Neural progenitor cell (in vitro differentiated cells): ENCODE results near the gene KIF16B. TPM values are rescaled to one million over a fixed set of nuclear protein-coding genes. Genes with fewer than 3 reads are reported as not detected.

Experiments used
- DNase-seq: peaks from one replicate; pipeline ENCODE4 v3.0.0-alpha.2; 2016; ENCODE audit warnings: low spot score
- H2AFZ ChIP-seq: fragments of 200-600 bp; sonication (generic); replicated peaks from 2 replicates; pipeline ENCODE4 v1.6.1; 2016; ENCODE audit warnings: antibody characterized with exemption
- H3F3A ChIP-seq: fragments of 200-600 bp; sonication (generic); 2 replicates; pipeline ENCODE4 v1.6.1; 2016; ENCODE audit warnings: antibody characterized with exemption, low read depth
- H3K27ac ChIP-seq: fragments of 200-600 bp; sonication (generic); 2 replicates; pipeline ENCODE4 v1.5.1; 2016; ENCODE audit warnings: mild to moderate bottlenecking
- H3K27me3 ChIP-seq: fragments of 200-600 bp; sonication (generic); 2 replicates; pipeline ENCODE4 v1.6.1; 2016; ENCODE audit warnings: mild to moderate bottlenecking, moderate library complexity
- H3K36me3 ChIP-seq: fragments of 200-600 bp; sonication (generic); 2 replicates; pipeline ENCODE4 v1.5.1; 2016
- H3K4me1 ChIP-seq: fragments of 200-600 bp; sonication (generic); 2 replicates; pipeline ENCODE4 v1.6.1; 2016; ENCODE audit warnings: mixed run types
- H3K4me2 ChIP-seq: fragments of 200-600 bp; sonication (generic); 2 replicates; pipeline ENCODE4 v1.6.1; 2016
- H3K4me3 ChIP-seq: fragments of 200-600 bp; sonication (generic); 2 replicates; pipeline ENCODE4 v1.5.1; 2016
- H3K79me2 ChIP-seq: fragments of 200-600 bp; sonication (generic); 2 replicates; pipeline ENCODE4 v1.6.1; 2016; ENCODE audit warnings: low read depth
- H3K9ac ChIP-seq: fragments of 200-600 bp; sonication (generic); 2 replicates; pipeline ENCODE4 v1.6.1; 2016
- H3K9me3 ChIP-seq: fragments of 200-600 bp; sonication (generic); 2 replicates; pipeline ENCODE4 v1.5.1; 2016; ENCODE audit warnings: low read depth
- H4K20me1 ChIP-seq: fragments of 200-600 bp; sonication (generic); 2 replicates; pipeline ENCODE4 v1.6.1; 2016; ENCODE audit warnings: low read depth
- H3K27ac Mint-ChIP-seq: 3 replicates; pipeline ENCODE4 v1.8.0; 2021; ENCODE audit warnings: mixed read lengths
- H3K27me3 Mint-ChIP-seq: 2 replicates; pipeline ENCODE4 v1.8.0; 2022; ENCODE audit warnings: low read depth, mild to moderate bottlenecking, inconsistent platforms, moderate library complexity, mixed read lengths; ENCODE audit not compliant: insufficient read depth
- H3K36me3 Mint-ChIP-seq: 3 replicates; pipeline ENCODE4 v1.8.0; 2021; ENCODE audit warnings: mixed read lengths
- H3K4me1 Mint-ChIP-seq: 3 replicates; pipeline ENCODE4 v1.8.0; 2021; ENCODE audit warnings: mixed read lengths
- H3K4me3 Mint-ChIP-seq: 3 replicates; pipeline ENCODE4 v1.8.0; 2021; ENCODE audit warnings: mild to moderate bottlenecking, moderate library complexity, mixed read lengths
- H3K9me3 Mint-ChIP-seq: 3 replicates; pipeline ENCODE4 v1.8.0; 2020; ENCODE audit warnings: mixed read lengths
- EZH2 ChIP-seq: fragments of 200-600 bp; sonication (generic); IDR thresholded peaks from 2 replicates; pipeline ENCODE4 v1.6.1; 2017; ENCODE audit warnings: antibody characterized with exemption, mild to moderate bottlenecking, moderate library complexity
- EZH2phosphoT487 ChIP-seq: fragments of 200-600 bp; sonication (generic); IDR thresholded peaks from 2 replicates; pipeline ENCODE4 v1.6.1; 2017; ENCODE audit warnings: antibody characterized with exemption
- total RNA-seq: library from RNA; depleted of rRNA; stranded (reverse); fragments of >200 nt; gene quantifications from 2 replicates; pipeline ENCODE4 v1.2.3, GENCODE V29; 2015; ENCODE audit warnings: low replicate concordance
- TF ChIP-seq, protein P1 (sequence below): fragments of 200-600 bp; sonication (generic); IDR thresholded peaks from 2 replicates; pipeline ENCODE4 v1.5.1; 2017; ENCODE audit warnings: antibody characterized with exemption, mild to moderate bottlenecking

The KIF16B gene
- total RNA-seq, 1 donor from 2014 or later = 15.5 TPM

DNA sequence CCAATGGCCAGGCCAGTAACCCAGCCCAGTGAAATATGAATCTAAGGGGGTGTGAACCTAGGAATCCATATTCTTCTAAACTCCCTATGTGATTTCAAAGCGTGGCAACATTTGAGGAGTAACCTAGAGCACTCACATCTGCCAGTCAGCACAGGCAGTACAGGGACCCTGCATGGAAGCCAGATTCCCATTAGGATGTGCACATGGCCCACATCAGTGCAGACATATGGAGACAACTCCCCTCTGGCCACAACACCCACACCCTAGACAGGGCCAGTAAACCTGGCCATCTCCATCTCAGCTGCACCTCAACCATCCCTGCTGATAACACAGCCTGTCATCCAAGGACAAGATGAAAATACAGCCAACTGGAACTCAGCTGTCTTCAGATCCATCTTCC is 56.5 kb downstream of the KIF16B start:
- Histone ChIP-seq H3K27ac (no peak overlapping the region), H3F3A (no peaks in the 10 kb centered on the region), H3K4me3 (no peak overlapping the region), H3K4me2 (no peak overlapping the region), H3K36me3 (no peaks in the 10 kb centered on the region), H3K4me1 (peaks cover 9% of the 10 kb centered on the region), H4K20me1 (no peaks in the 10 kb centered on the region), H3K9me3 (no peaks in the 10 kb centered on the region), H3K9ac (no peak overlapping the region), H3K27me3 (no peaks in the 10 kb centered on the region), H3K79me2 (no peaks in the 10 kb centered on the region), H2AFZ (no peak overlapping the region)
- no peak for TF ChIP-seq EZH2
- no peak for TF ChIP-seq EZH2phosphoT487
- TF ChIP-seq, protein P1, sequence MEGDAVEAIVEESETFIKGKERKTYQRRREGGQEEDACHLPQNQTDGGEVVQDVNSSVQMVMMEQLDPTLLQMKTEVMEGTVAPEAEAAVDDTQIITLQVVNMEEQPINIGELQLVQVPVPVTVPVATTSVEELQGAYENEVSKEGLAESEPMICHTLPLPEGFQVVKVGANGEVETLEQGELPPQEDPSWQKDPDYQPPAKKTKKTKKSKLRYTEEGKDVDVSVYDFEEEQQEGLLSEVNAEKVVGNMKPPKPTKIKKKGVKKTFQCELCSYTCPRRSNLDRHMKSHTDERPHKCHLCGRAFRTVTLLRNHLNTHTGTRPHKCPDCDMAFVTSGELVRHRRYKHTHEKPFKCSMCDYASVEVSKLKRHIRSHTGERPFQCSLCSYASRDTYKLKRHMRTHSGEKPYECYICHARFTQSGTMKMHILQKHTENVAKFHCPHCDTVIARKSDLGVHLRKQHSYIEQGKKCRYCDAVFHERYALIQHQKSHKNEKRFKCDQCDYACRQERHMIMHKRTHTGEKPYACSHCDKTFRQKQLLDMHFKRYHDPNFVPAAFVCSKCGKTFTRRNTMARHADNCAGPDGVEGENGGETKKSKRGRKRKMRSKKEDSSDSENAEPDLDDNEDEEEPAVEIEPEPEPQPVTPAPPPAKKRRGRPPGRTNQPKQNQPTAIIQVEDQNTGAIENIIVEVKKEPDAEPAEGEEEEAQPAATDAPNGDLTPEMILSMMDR = no peak
- DNase-seq = no peak
- Mint-ChIP-seq H3K4me3 (no peak overlapping the region), H3K4me1 (peaks cover 12% of the 10 kb centered on the region), H3K9me3 (peaks cover 3% of the 10 kb centered on the region), H3K27ac (no peak overlapping the region), H3K27me3 (peaks cover 2% of the 10 kb centered on the region), H3K36me3 (peaks cover 7% of the 10 kb centered on the region)

DNA sequence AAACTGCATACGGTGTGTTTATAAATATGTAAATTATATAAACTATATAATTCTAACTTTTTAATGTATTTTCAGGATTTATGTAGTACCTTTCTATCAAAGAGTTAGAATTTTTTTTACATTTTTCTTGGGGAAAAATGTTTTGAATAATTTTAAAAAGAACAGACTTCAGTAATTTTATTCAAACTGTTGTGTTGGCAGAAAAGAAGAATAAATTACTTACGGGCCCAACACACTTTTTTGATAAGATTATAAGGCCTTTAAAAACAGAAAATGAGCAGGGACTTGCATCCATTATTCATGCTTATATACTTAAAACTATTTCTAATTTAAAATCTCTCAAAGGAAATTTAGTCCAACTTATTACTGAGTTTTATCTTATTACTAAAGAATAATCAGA is 58.2 kb downstream of the KIF16B start:
- Mint-ChIP-seq H3K4me3 (no peak overlapping the region), H3K9me3 (no peaks in the 10 kb centered on the region), H3K27me3 (peaks cover 2% of the 10 kb centered on the region), H3K4me1 (peaks cover 12% of the 10 kb centered on the region), H3K36me3 (peaks cover 6% of the 10 kb centered on the region), H3K27ac (no peak overlapping the region)
- Histone ChIP-seq H3F3A (no peaks in the 10 kb centered on the region), H2AFZ (no peak overlapping the region), H3K4me3 (no peak overlapping the region), H3K4me1 (no peaks in the 10 kb centered on the region), H3K9ac (no peak overlapping the region), H3K79me2 (no peaks in the 10 kb centered on the region), H4K20me1 (no peaks in the 10 kb centered on the region), H3K36me3 (no peaks in the 10 kb centered on the region), H3K27me3 (no peaks in the 10 kb centered on the region), H3K4me2 (no peak overlapping the region), H3K9me3 (no peaks in the 10 kb centered on the region), H3K27ac (no peak overlapping the region)
- TF ChIP-seq EZH2 (no peak), EZH2phosphoT487 (no peak)
- TF ChIP-seq, protein P1 = no peak
- DNase-seq = no peak

DNA sequence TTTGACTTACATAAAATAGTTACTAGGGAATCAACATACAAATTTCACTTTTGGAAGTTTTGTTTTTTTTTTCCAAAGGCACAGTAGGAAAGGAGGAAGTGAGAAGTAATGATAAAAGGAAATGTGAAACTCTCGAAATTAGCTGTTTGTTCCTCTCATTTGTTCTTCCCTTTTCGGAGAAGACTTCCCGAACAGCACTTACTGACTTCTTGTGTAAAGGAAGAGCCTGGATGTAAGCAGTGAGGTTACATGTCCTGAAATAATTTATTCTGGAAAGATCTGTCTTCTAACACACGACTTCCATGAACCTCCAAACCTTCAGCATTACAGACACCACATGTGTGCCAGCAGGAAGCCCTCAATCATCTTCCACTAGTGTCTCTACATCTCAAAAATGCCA is 59.1 kb downstream of the KIF16B start:
- Histone ChIP-seq H3K9me3 (no peaks in the 10 kb centered on the region), H3K4me2 (no peak overlapping the region), H3K9ac (no peak overlapping the region), H3K27me3 (no peaks in the 10 kb centered on the region), H4K20me1 (no peaks in the 10 kb centered on the region), H3K79me2 (no peaks in the 10 kb centered on the region), H3F3A (no peaks in the 10 kb centered on the region), H3K36me3 (no peaks in the 10 kb centered on the region), H3K27ac (no peak overlapping the region), H3K4me1 (no peaks in the 10 kb centered on the region), H3K4me3 (no peak overlapping the region), H2AFZ (no peak overlapping the region)
- no peak for DNase-seq
- no peaks in the 10 kb centered on the region for H3K27me3 Mint-ChIP-seq
- TF ChIP-seq EZH2phosphoT487 (no peak), EZH2 (no peak)
- H3K36me3 Mint-ChIP-seq = peaks cover 6% of the 10 kb centered on the region
- peaks cover 4% of the 10 kb centered on the region for H3K4me1 Mint-ChIP-seq
- no peaks in the 10 kb centered on the region for H3K9me3 Mint-ChIP-seq
- H3K4me3 Mint-ChIP-seq = no peak overlapping the region
- H3K27ac Mint-ChIP-seq = no peak overlapping the region

DNA sequence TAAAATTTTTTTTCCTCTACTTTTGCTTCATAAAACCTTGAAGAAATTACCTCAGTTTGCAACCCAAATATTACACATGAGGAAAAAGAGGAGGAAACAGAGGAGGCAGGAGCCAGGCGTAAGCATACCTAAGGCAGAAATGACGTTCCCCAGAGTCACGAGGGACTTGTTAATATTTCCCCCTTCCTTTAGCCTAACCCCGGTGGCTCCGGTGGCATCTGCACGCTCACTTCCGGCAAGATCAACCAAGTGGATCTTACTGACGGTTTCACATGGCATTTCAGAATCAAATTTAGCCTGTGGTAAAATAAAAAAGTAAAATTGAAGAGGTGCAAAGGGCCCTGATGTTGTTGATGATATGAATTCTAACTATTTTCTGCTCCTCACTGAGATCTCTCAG is 67.4 kb downstream of the KIF16B start:
- H3K4me1 Mint-ChIP-seq = peaks cover 4% of the 10 kb centered on the region

More for the DNA sequence above, 67.4 kb downstream of the KIF16B start:
- H3K36me3 ChIP-seq = no peaks in the 10 kb centered on the region
- Mint-ChIP-seq H3K27ac (no peak overlapping the region), H3K9me3 (no peaks in the 10 kb centered on the region), H3K27me3 (no peaks in the 10 kb centered on the region), H3K36me3 (peaks cover 20% of the 10 kb centered on the region), H3K4me3 (no peak overlapping the region)
- DNase-seq = no peak
- no peak overlapping the region for H3K9ac ChIP-seq
- H2AFZ ChIP-seq = no peak overlapping the region
- TF ChIP-seq EZH2 = no peak
- no peak for TF ChIP-seq EZH2phosphoT487
- TF ChIP-seq, protein P1 = no peak
- H3K27me3 ChIP-seq = no peaks in the 10 kb centered on the region
- no peak overlapping the region for H3K4me3 ChIP-seq
- H3K4me1 ChIP-seq = peaks cover 5% of the 10 kb centered on the region
- H3K79me2 ChIP-seq = no peaks in the 10 kb centered on the region
- no peaks in the 10 kb centered on the region for H3F3A ChIP-seq
- no peak overlapping the region for H3K4me2 ChIP-seq
- no peak overlapping the region for H3K27ac ChIP-seq
- no peaks in the 10 kb centered on the region for H4K20me1 ChIP-seq
- H3K9me3 ChIP-seq = no peaks in the 10 kb centered on the region
